IMR-90 (cell line): Measurements from ENCODE around the gene KLHL2. TPM values are rescaled to one million over a fixed set of nuclear protein-coding genes. Genes with fewer than 3 reads are reported as not detected.

Source experiments
- ATAC-seq: fragments of 200-7000 bp; cut with Tn5 transposase; 2 replicates; pipeline ENCODE4 v1.9.1; 2020; ENCODE audit warnings: low read depth, mild to moderate bottlenecking, moderate library complexity
- BruUV-seq: library from RNA; stranded (reverse); fragments of 400-500 nt; replicated peaks from 2 replicates; lab custom pipeline; 2021; lab: Mats Ljungman, UMichigan
- CTCF ChIA-PET: fragments of 300-600 bp; formaldehyde crosslinking; extraction: SDS; loops from one replicate; lab custom pipeline; 2021; ENCODE audit warnings: antibody characterized with exemption; lab: Yijun Ruan, JAX
- POLR2A ChIA-PET: fragments of 300-600 bp; sonication (Branson Sonifier 250); formaldehyde crosslinking; loops from one replicate; lab custom pipeline; 2022; ENCODE audit warnings: antibody characterized with exemption; ENCODE audit not compliant: unreplicated experiment; lab: Charles Lee
- DNase-seq: peaks from one replicate; pipeline ENCODE4 v3.0.0; 2013
- H2AFZ ChIP-seq: replicated peaks from 2 replicates; pipeline ENCODE3; 2013; ENCODE audit warnings: low read length, mild to moderate bottlenecking; ENCODE audit not compliant: poor library complexity
- H2AK5ac ChIP-seq: 2 replicates; pipeline ENCODE4 v1.6.1; 2013; ENCODE audit warnings: low read depth, low read length, inconsistent platforms
- H2AK9ac ChIP-seq: replicated peaks from 2 replicates; pipeline ENCODE3; 2013; ENCODE audit warnings: mild to moderate bottlenecking, low read depth, low read length, moderate library complexity; ENCODE audit not compliant: poor library complexity
- H2BK120ac ChIP-seq: 2 replicates; pipeline ENCODE4 v1.6.1; 2013; ENCODE audit warnings: low read depth, low read length, inconsistent platforms
- H2BK15ac ChIP-seq: 3 replicates; pipeline ENCODE4 v1.6.1; 2013; ENCODE audit warnings: low read depth, low read length, inconsistent platforms
- H2BK20ac ChIP-seq: 2 replicates; pipeline ENCODE4 v1.6.1; 2013; ENCODE audit warnings: low read depth, mild to moderate bottlenecking, inconsistent platforms, low read length, moderate library complexity
- H2BK5ac ChIP-seq: 2 replicates; pipeline ENCODE4 v1.6.1; 2013; ENCODE audit warnings: mild to moderate bottlenecking, low read depth, low read length, inconsistent platforms; ENCODE audit not compliant: poor library complexity, severe bottlenecking
- H3K14ac ChIP-seq: replicated peaks from 2 replicates; pipeline ENCODE4 v1.6.1; 2013; ENCODE audit warnings: low read depth, low read length, inconsistent platforms
- H3K18ac ChIP-seq: 2 replicates; pipeline ENCODE4 v1.6.1; 2013; ENCODE audit warnings: low read depth, low read length, control low read depth
- H3K23ac ChIP-seq: 2 replicates; pipeline ENCODE4 v1.6.1; 2013; ENCODE audit warnings: low read depth, low read length, inconsistent platforms
- H3K27ac ChIP-seq: 2 replicates; pipeline ENCODE4 v1.5.1; 2013; ENCODE audit warnings: mild to moderate bottlenecking, control low read depth, low read length; ENCODE audit not compliant: insufficient read depth
- H3K27me3 ChIP-seq: 2 replicates; pipeline ENCODE4 v1.6.1; 2013; ENCODE audit warnings: low read length; ENCODE audit not compliant: control insufficient read depth, insufficient read depth
- H3K36me3 ChIP-seq: 2 replicates; pipeline ENCODE4 v1.6.1; 2013; ENCODE audit warnings: low read length, mixed read lengths; ENCODE audit not compliant: control insufficient read depth, insufficient read depth
- H3K4ac ChIP-seq: 2 replicates; pipeline ENCODE4 v1.6.1; 2013; ENCODE audit warnings: low read depth, low read length, inconsistent platforms
- H3K4me1 ChIP-seq: 2 replicates; pipeline ENCODE4 v1.6.1; 2013; ENCODE audit warnings: low read length, mixed read lengths; ENCODE audit not compliant: control insufficient read depth, insufficient read depth
- H3K4me2 ChIP-seq: 2 replicates; pipeline ENCODE4 v1.6.1; 2013; ENCODE audit warnings: low read depth, mild to moderate bottlenecking, control low read depth, low read length, moderate library complexity
- H3K4me3 ChIP-seq: 2 replicates; pipeline ENCODE4 v1.5.1; 2013; ENCODE audit warnings: low read depth, mild to moderate bottlenecking, control low read depth, low read length, moderate library complexity; ENCODE audit not compliant: insufficient read depth
- H3K56ac ChIP-seq: 2 replicates; pipeline ENCODE4 v1.6.1; 2013; ENCODE audit warnings: low read length, inconsistent platforms; ENCODE audit not compliant: insufficient read depth; ENCODE audit errors: extremely low read depth
- H3K79me1 ChIP-seq, 2 experiments: 2 replicates each; pipeline ENCODE4 v1.6.1; 2013; ENCODE audit warnings: low read length in 2 of 2, inconsistent platforms in 1 of 2, low read depth in 1 of 2
- H3K9ac ChIP-seq: 2 replicates; pipeline ENCODE4 v1.6.1; 2013; ENCODE audit warnings: low read depth, low read length, control low read depth
- H3K9me1 ChIP-seq: 2 replicates; pipeline ENCODE4 v1.6.1; 2013; ENCODE audit warnings: low read length, inconsistent platforms; ENCODE audit not compliant: insufficient read depth
- H3K9me3 ChIP-seq: 2 replicates; pipeline ENCODE4 v1.6.1; 2013; ENCODE audit warnings: low read length; ENCODE audit not compliant: control insufficient read depth, insufficient read depth
- H4K20me1 ChIP-seq: 2 replicates; pipeline ENCODE4 v1.6.1; 2013; ENCODE audit warnings: low read length, inconsistent platforms; ENCODE audit not compliant: insufficient read depth
- H4K5ac ChIP-seq: 2 replicates; pipeline ENCODE4 v1.6.1; 2013; ENCODE audit warnings: mild to moderate bottlenecking, low read depth, low read length, control low read depth
- H4K8ac ChIP-seq, 2 experiments: 2 replicates each; pipeline ENCODE4 v1.6.1; 2013; ENCODE audit warnings: low read depth in 2 of 2, low read length in 2 of 2, control low read depth in 1 of 2, inconsistent platforms in 1 of 2
- H4K91ac ChIP-seq: 2 replicates; pipeline ENCODE4 v1.6.1; 2013; ENCODE audit warnings: low read depth, low read length, inconsistent platforms; ENCODE audit not compliant: insufficient read depth
- BHLHE40 ChIP-seq: fragments of 150-350 bp; IDR thresholded peaks from 2 replicates; pipeline ENCODE4 v1.6.1; 2016; ENCODE audit warnings: mild to moderate bottlenecking, low read depth, low read length
- CEBPB ChIP-seq: IDR thresholded peaks from 2 replicates; pipeline ENCODE4 v1.6.1; 2012; ENCODE audit warnings: low read depth, low read length, improper control_type of control experiment
- CHD1 ChIP-seq: IDR thresholded peaks from 2 replicates; pipeline ENCODE4 v1.6.1; 2012; ENCODE audit warnings: low read depth, low read length, improper control_type of control experiment
- ELK1 ChIP-seq: fragments of 150-350 bp; IDR thresholded peaks from 2 replicates; pipeline ENCODE4 v1.6.1; 2016; ENCODE audit warnings: low read depth, mild to moderate bottlenecking, low read length, moderate library complexity, borderline replicate concordance
- FOS ChIP-seq: fragments of 150-350 bp; IDR thresholded peaks from 2 replicates; pipeline ENCODE4 v1.6.1; 2016; ENCODE audit warnings: low read depth, low read length
- MAFK ChIP-seq: IDR thresholded peaks from 2 replicates; pipeline ENCODE4 v1.6.1; 2012; ENCODE audit warnings: low read depth, low read length, improper control_type of control experiment
- MAZ ChIP-seq: IDR thresholded peaks from 2 replicates; pipeline ENCODE4 v1.6.1; 2012; ENCODE audit warnings: low read depth, mild to moderate bottlenecking, low read length, improper control_type of control experiment, moderate library complexity, borderline replicate concordance
- MXI1 ChIP-seq: IDR thresholded peaks from 2 replicates; pipeline ENCODE4 v1.6.1; 2012; ENCODE audit warnings: low read depth, mild to moderate bottlenecking, low read length, moderate library complexity, borderline replicate concordance
- NFE2L2 ChIP-seq: fragments of 150-350 bp; IDR thresholded peaks from 2 replicates; pipeline ENCODE4 v1.6.1; 2016; ENCODE audit warnings: low read depth, mild to moderate bottlenecking, low read length
- POLR2A ChIP-seq: IDR thresholded peaks from 2 replicates; pipeline ENCODE4 v1.6.1; 2012; ENCODE audit warnings: mild to moderate bottlenecking, low read depth, low read length
- RAD21 ChIP-seq: IDR thresholded peaks from 2 replicates; pipeline ENCODE4 v1.6.1; 2012; ENCODE audit warnings: low read length, improper control_type of control experiment
- RCOR1 ChIP-seq: IDR thresholded peaks from 2 replicates; pipeline ENCODE4 v1.6.1; 2012; ENCODE audit warnings: mild to moderate bottlenecking, low read length, improper control_type of control experiment; ENCODE audit not compliant: insufficient replicate concordance
- RFX5 ChIP-seq: IDR thresholded peaks from 2 replicates; pipeline ENCODE4 v1.8.0; 2012; ENCODE audit warnings: low read depth, mild to moderate bottlenecking, low read length, moderate library complexity
- SMC3 ChIP-seq: fragments of 150-350 bp; IDR thresholded peaks from 2 replicates; pipeline ENCODE4 v1.6.1; 2016; ENCODE audit warnings: low read depth, mild to moderate bottlenecking, antibody characterized with exemption, low read length, moderate library complexity
- WGBS, 2 experiments: methylation state at CpG; one replicate each; pipeline versions ENCODE4 v1.1.5 to v1.1.7; 2013; ENCODE audit warnings: missing lambda C conversion rate in 2 of 2; ENCODE audit not compliant: insufficient read length in 1 of 2; ENCODE audit errors: extremely low coverage in 2 of 2; 5-methylcytosine and 5-hydroxymethylcytosine counted together
- dilution Hi-C: fragments of 300-500 bp; cut with HindIII; formaldehyde crosslinking; loops from one replicate; pipeline ENCODE4 v1.14.3; 2018; ENCODE audit warnings: low sequenced_read_pairs; ENCODE audit not compliant: unreplicated experiment
- in situ Hi-C: fragments of 300-500 bp; cut with MboI; formaldehyde crosslinking; loops from 3 replicates; pipeline ENCODE4 v1.14.3; 2019; ENCODE audit warnings: low sequenced_read_pairs, inconsistent platforms, mixed read lengths
- intact Hi-C: fragments of 100-400 bp; cut with micrococcal nuclease; formaldehyde crosslinking; loops from 2 replicates; pipeline ENCODE4 v1.10.0; 2022
- polyA plus RNA-seq, 3 experiments: library from polyadenylated mRNA; depleted of rRNA; stranded (reverse); fragments of >200 nt; gene quantifications; 2 replicates each; pipeline ENCODE4 v1.2.3, GENCODE V29; 2012; ENCODE audit warnings: low replicate concordance in 1 of 3
- total RNA-seq: library from RNA; depleted of rRNA; stranded (reverse); fragments of >200 nt; gene quantifications from 2 replicates; pipeline ENCODE4 v1.2.3, GENCODE V29; 2012
- TF ChIP-seq, protein P1 (sequence below): fragments of 150-350 bp; IDR thresholded peaks from 2 replicates; pipeline ENCODE4 v1.6.1; 2017; ENCODE audit warnings: mild to moderate bottlenecking, antibody characterized with exemption, low read length, low read depth
- TF ChIP-seq, protein P2 (sequence below): conservative IDR thresholded peaks from 2 replicates; pipeline ENCODE4 v1.5.1; 2012; ENCODE audit warnings: mild to moderate bottlenecking, low read depth, low read length, improper control_type of control experiment

Gene KLHL2
- total and polyA plus RNA-seq, 2 of the 4 experiments (the other 2 are of a cell fraction): 11.0 to 12.4 TPM

- Histone ChIP-seq H3K36me3 (no peaks in the 10 kb centered on the region), H4K5ac (no peak overlapping the region), H3K14ac (no peak overlapping the region), H2BK20ac (no peak overlapping the region), H4K91ac (no peak overlapping the region), H3K4me1 (no peaks in the 10 kb centered on the region), H3K27me3 (no peaks in the 10 kb centered on the region; the same call in 1 of the 2 replicates), H3K56ac (no peak overlapping the region), H3K4ac (no peak overlapping the region), H2BK15ac (no peak overlapping the region), H3K9ac (no peak overlapping the region), H3K27ac (no peak overlapping the region), H3K79me1 (no peaks in the 10 kb centered on the region), H3K4me3 (no peak overlapping the region), H2AFZ (no peak overlapping the region), H2AK9ac (no peak overlapping the region), H3K23ac (no peak overlapping the region), H3K18ac (no peak overlapping the region), H3K9me3 (no peaks in the 10 kb centered on the region), H4K8ac (no peak overlapping the region), H2BK5ac (no peak overlapping the region), H4K20me1 (no peaks in the 10 kb centered on the region), H3K4me2 (no peak overlapping the region), H2AK5ac (no peak overlapping the region), H3K9me1 (no peaks in the 10 kb centered on the region), H2BK120ac (no peak overlapping the region)
- ChIA-PET CTCF (interaction anchor here (0.6 to 1.2 kb wide), 3 partner anchors 12 to 295 kb away, joined by 3 to 5 read pairs (median 4); no protein-coding TSS in a partner anchor), POLR2A (no interaction called here)
- in situ Hi-C loops: no loop called here
- DNase-seq (no peak), ATAC-seq (no peak)
- BruUV-seq: no TSS peak
- intact Hi-C loops: no loop called here
- TF ChIP-seq CEBPB (no peak), CHD1 (no peak), MAZ (no peak), NFE2L2 (no peak), MXI1 (no peak), SMC3 (no peak), ELK1 (no peak), POLR2A (no peak), MAFK (no peak), BHLHE40 (no peak), FOS (no peak), RFX5 (no peak), RAD21 (no peak), RCOR1 (no peak)
- TF ChIP-seq, protein P1, sequence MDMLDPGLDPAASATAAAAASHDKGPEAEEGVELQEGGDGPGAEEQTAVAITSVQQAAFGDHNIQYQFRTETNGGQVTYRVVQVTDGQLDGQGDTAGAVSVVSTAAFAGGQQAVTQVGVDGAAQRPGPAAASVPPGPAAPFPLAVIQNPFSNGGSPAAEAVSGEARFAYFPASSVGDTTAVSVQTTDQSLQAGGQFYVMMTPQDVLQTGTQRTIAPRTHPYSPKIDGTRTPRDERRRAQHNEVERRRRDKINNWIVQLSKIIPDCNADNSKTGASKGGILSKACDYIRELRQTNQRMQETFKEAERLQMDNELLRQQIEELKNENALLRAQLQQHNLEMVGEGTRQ: no peak
- TF ChIP-seq, protein P2, sequence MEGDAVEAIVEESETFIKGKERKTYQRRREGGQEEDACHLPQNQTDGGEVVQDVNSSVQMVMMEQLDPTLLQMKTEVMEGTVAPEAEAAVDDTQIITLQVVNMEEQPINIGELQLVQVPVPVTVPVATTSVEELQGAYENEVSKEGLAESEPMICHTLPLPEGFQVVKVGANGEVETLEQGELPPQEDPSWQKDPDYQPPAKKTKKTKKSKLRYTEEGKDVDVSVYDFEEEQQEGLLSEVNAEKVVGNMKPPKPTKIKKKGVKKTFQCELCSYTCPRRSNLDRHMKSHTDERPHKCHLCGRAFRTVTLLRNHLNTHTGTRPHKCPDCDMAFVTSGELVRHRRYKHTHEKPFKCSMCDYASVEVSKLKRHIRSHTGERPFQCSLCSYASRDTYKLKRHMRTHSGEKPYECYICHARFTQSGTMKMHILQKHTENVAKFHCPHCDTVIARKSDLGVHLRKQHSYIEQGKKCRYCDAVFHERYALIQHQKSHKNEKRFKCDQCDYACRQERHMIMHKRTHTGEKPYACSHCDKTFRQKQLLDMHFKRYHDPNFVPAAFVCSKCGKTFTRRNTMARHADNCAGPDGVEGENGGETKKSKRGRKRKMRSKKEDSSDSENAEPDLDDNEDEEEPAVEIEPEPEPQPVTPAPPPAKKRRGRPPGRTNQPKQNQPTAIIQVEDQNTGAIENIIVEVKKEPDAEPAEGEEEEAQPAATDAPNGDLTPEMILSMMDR: no peak
- dilution Hi-C loops: no loop called here
- no CpG with 5 or more reads among the region's 1 CpG for WGBS, 2 experiments
These were observed 9.0 kb upstream of the KLHL2 start for GRCh38 chr4:165198329-165198728.
